Measurements from ENCODE around the gene KCNJ8.
"Not testable (repeated sequence)": the region's sequence is repeated elsewhere in the genome, so short reads cannot be mapped to it uniquely, and the experiment has no call there.

The KCNJ8 gene

GRCh38 chr12:21782723-21783122 is 8.2 kb upstream of the KCNJ8 start:
- DNase-seq = not testable (repeated sequence)

GRCh38 chr12:21780786-21781185 is 6.3 kb upstream of the KCNJ8 start:
- no peak for DNase-seq

- no peak for DNase-seq
These were observed 1.7 kb upstream of the KCNJ8 start for GRCh38 chr12:21776175-21776574.

- DNase-seq = no peak
These were observed 771 bp upstream of the KCNJ8 start for GRCh38 chr12:21775133-21775820.

GRCh38 chr12:21773806-21774205 is 700 bp downstream of the KCNJ8 start:
- no peak for DNase-seq

GRCh38 chr12:21773263-21773741 is 1.2 kb downstream of the KCNJ8 start:
- no peak for DNase-seq

GRCh38 chr12:21771311-21771710 is 3.2 kb downstream of the KCNJ8 start:
- no peak for DNase-seq

GRCh38 chr12:21769307-21769706 is 5.2 kb downstream of the KCNJ8 start:
- no peak for DNase-seq

- DNase-seq = no peak
These were observed 8.1 kb downstream of the KCNJ8 start for GRCh38 chr12:21766403-21766802.

- no peak for DNase-seq
These were observed 9.6 kb downstream of the KCNJ8 start for GRCh38 chr12:21764950-21765349.

- no peak for DNase-seq
These were observed 10.4 kb downstream of the KCNJ8 start for GRCh38 chr12:21764065-21764464.

- DNase-seq = no peak
These were observed 11.0 kb downstream of the KCNJ8 start for GRCh38 chr12:21763531-21763930.

- no peak for DNase-seq
These were observed 14.8 kb downstream of the KCNJ8 start for GRCh38 chr12:21759737-21760136.

- no peak for DNase-seq
These were observed 16.8 kb downstream of the KCNJ8 start for GRCh38 chr12:21757735-21758134.

GRCh38 chr12:21756699-21757098 is 17.8 kb downstream of the KCNJ8 start:
- no peak for DNase-seq

GRCh38 chr12:21751517-21751916 is 23.0 kb downstream of the KCNJ8 start:
- DNase-seq = no peak

GRCh38 chr12:21745258-21745657 is 29.2 kb downstream of the KCNJ8 start:
- no peak for DNase-seq

- no peak for DNase-seq
These were observed 43.4 kb downstream of the KCNJ8 start for GRCh38 chr12:21731144-21731543.

GRCh38 chr12:21725731-21726130 is 48.8 kb downstream of the KCNJ8 start:
- no peak for DNase-seq

GRCh38 chr12:21718944-21719650 is 55.4 kb downstream of the KCNJ8 start:
- DNase-seq = no peak

GRCh38 chr12:21718403-21718802 is 56.1 kb downstream of the KCNJ8 start:
- no peak for DNase-seq

- DNase-seq = no peak
These were observed 56.7 kb downstream of the KCNJ8 start for GRCh38 chr12:21717767-21718166.

- no peak for DNase-seq
These were observed 59.1 kb downstream of the KCNJ8 start for GRCh38 chr12:21715386-21715785.
